NOMO-1 treated with dmso at 0.1 percent for 144 hours (cell line): ENCODE measurements around the gene THSD7B.
"Not testable (repeated sequence)": the region's sequence is repeated elsewhere in the genome, so short reads cannot be mapped to it uniquely, and the experiment has no call there.

Experiments
- DNase-seq: peaks from one replicate; lab custom pipeline; 2025; ENCODE audit not compliant: unreplicated experiment; lab: John Stamatoyannopoulos, UW

The THSD7B gene

GRCh38 chr2:137238065-137238464, 472.7 kb downstream of the THSD7B start:
- no peak for DNase-seq

- DNase-seq: no peak
Measured at GRCh38 chr2:137249463-137250130, 484.3 kb downstream of the THSD7B start.

- DNase-seq: no peak
Measured at GRCh38 chr2:137250401-137250800, 485.1 kb downstream of the THSD7B start.

- no peak for DNase-seq
Measured at GRCh38 chr2:137251045-137251444, 485.7 kb downstream of the THSD7B start.

- no peak for DNase-seq
Measured at GRCh38 chr2:137252934-137253333, 487.6 kb downstream of the THSD7B start.

GRCh38 chr2:137254052-137254451, 488.7 kb downstream of the THSD7B start:
- no peak for DNase-seq

- no peak for DNase-seq
Measured at GRCh38 chr2:137255345-137255744, 490.0 kb downstream of the THSD7B start.

GRCh38 chr2:137255990-137256389, 490.6 kb downstream of the THSD7B start:
- no peak for DNase-seq

- no peak for DNase-seq
Measured at GRCh38 chr2:137261881-137262585, 496.7 kb downstream of the THSD7B start.

GRCh38 chr2:137262594-137262993, 497.2 kb downstream of the THSD7B start:
- no peak for DNase-seq

GRCh38 chr2:137287913-137288639, 522.7 kb downstream of the THSD7B start:
- no peak for DNase-seq

GRCh38 chr2:137291836-137292570, 526.7 kb downstream of the THSD7B start:
- no peak for DNase-seq

GRCh38 chr2:137298377-137298776, 533.0 kb downstream of the THSD7B start:
- no peak for DNase-seq

GRCh38 chr2:137300987-137301386, 535.6 kb downstream of the THSD7B start:
- no peak for DNase-seq

- no peak for DNase-seq
Measured at GRCh38 chr2:137302957-137303356, 537.6 kb downstream of the THSD7B start.

GRCh38 chr2:137316075-137316474, 550.7 kb downstream of the THSD7B start:
- DNase-seq: no peak

- DNase-seq: no peak
Measured at GRCh38 chr2:137321566-137321965, 556.2 kb downstream of the THSD7B start.

GRCh38 chr2:137331562-137331961, 566.2 kb downstream of the THSD7B start:
- DNase-seq: not testable (repeated sequence)

GRCh38 chr2:137333386-137334165, 568.2 kb downstream of the THSD7B start:
- peak; percentile 71 for DNase-seq

GRCh38 chr2:137336067-137336466, 570.7 kb downstream of the THSD7B start:
- DNase-seq: no peak

GRCh38 chr2:137339051-137339450, 573.7 kb downstream of the THSD7B start:
- DNase-seq: no peak
